ENCODE results near the gene NEBL. TPM values are rescaled to one million over a fixed set of nuclear protein-coding genes. Genes with fewer than 3 reads are reported as not detected.

NEBL gene
- total and polyA plus RNA-seq, 2 experiments from 2014 or later: 2.3 to 11.4 TPM

DNA sequence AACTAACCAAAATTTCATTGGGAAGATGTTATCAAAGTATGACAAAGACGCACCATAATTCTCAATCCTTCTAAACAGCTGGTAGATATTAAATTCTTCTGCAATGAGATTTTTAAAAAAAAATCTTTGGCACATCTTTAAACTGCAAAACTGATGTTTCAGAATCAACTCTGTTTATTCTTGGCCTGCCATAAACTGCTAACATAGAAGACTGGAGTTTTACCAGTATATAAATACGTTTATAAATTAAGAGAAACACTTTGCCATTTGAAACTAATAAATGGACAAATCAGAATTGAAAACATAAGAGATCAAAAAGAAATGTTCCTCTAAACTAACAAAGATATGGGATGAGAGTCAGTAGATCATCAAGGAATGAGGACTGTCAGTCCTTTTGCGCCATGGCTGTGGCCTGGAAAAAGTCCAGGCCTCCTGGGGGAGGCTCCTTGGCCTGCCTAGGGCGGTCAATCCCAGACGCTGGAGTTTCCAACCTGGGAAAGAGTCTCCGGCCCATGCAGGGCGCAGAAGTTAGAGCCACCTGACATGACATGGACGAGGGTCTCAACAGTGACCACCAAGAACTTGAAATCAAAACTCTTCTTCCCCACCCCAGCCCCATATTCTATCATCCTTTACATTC, 34.2 kb upstream of the NEBL start (continued):
- TF ChIP-seq, protein P1, sequence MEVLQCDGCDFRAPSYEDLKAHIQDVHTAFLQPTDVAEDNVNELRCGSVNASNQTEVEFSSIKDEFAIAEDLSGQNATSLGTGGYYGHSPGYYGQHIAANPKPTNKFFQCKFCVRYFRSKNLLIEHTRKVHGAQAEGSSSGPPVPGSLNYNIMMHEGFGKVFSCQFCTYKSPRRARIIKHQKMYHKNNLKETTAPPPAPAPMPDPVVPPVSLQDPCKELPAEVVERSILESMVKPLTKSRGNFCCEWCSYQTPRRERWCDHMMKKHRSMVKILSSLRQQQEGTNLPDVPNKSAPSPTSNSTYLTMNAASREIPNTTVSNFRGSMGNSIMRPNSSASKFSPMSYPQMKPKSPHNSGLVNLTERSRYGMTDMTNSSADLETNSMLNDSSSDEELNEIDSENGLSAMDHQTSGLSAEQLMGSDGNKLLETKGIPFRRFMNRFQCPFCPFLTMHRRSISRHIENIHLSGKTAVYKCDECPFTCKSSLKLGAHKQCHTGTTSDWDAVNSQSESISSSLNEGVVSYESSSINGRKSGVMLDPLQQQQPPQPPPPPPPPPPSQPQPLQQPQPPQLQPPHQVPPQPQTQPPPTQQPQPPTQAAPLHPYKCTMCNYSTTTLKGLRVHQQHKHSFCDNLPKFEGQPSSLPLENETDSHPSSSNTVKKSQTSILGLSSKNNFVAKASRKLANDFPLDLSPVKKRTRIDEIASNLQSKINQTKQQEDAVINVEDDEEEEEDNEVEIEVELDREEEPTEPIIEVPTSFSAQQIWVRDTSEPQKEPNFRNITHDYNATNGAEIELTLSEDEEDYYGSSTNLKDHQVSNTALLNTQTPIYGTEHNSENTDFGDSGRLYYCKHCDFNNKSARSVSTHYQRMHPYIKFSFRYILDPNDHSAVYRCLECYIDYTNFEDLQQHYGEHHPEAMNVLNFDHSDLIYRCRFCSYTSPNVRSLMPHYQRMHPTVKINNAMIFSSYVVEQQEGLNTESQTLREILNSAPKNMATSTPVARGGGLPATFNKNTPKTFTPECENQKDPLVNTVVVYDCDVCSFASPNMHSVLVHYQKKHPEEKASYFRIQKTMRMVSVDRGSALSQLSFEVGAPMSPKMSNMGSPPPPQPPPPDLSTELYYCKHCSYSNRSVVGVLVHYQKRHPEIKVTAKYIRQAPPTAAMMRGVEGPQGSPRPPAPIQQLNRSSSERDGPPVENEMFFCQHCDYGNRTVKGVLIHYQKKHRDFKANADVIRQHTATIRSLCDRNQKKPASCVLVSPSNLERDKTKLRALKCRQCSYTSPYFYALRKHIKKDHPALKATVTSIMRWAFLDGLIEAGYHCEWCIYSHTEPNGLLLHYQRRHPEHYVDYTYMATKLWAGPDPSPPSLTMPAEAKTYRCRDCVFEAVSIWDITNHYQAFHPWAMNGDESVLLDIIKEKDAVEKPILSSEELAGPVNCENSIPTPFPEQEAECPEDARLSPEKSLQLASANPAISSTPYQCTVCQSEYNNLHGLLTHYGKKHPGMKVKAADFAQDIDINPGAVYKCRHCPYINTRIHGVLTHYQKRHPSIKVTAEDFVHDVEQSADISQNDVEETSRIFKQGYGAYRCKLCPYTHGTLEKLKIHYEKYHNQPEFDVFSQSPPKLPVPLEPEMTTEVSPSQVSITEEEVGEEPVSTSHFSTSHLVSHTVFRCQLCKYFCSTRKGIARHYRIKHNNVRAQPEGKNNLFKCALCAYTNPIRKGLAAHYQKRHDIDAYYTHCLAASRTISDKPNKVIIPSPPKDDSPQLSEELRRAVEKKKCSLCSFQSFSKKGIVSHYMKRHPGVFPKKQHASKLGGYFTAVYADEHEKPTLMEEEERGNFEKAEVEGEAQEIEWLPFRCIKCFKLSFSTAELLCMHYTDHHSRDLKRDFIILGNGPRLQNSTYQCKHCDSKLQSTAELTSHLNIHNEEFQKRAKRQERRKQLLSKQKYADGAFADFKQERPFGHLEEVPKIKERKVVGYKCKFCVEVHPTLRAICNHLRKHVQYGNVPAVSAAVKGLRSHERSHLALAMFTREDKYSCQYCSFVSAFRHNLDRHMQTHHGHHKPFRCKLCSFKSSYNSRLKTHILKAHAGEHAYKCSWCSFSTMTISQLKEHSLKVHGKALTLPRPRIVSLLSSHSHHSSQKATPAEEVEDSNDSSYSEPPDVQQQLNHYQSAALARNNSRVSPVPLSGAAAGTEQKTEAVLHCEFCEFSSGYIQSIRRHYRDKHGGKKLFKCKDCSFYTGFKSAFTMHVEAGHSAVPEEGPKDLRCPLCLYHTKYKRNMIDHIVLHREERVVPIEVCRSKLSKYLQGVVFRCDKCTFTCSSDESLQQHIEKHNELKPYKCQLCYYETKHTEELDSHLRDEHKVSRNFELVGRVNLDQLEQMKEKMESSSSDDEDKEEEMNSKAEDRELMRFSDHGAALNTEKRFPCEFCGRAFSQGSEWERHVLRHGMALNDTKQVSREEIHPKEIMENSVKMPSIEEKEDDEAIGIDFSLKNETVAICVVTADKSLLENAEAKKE (CRISPR knock-in tag; IDR thresholded peaks at IDR 0.05): no peak
- TF ChIP-seq, protein P2, sequence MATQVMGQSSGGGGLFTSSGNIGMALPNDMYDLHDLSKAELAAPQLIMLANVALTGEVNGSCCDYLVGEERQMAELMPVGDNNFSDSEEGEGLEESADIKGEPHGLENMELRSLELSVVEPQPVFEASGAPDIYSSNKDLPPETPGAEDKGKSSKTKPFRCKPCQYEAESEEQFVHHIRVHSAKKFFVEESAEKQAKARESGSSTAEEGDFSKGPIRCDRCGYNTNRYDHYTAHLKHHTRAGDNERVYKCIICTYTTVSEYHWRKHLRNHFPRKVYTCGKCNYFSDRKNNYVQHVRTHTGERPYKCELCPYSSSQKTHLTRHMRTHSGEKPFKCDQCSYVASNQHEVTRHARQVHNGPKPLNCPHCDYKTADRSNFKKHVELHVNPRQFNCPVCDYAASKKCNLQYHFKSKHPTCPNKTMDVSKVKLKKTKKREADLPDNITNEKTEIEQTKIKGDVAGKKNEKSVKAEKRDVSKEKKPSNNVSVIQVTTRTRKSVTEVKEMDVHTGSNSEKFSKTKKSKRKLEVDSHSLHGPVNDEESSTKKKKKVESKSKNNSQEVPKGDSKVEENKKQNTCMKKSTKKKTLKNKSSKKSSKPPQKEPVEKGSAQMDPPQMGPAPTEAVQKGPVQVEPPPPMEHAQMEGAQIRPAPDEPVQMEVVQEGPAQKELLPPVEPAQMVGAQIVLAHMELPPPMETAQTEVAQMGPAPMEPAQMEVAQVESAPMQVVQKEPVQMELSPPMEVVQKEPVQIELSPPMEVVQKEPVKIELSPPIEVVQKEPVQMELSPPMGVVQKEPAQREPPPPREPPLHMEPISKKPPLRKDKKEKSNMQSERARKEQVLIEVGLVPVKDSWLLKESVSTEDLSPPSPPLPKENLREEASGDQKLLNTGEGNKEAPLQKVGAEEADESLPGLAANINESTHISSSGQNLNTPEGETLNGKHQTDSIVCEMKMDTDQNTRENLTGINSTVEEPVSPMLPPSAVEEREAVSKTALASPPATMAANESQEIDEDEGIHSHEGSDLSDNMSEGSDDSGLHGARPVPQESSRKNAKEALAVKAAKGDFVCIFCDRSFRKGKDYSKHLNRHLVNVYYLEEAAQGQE (IDR thresholded peaks at IDR 0.05; ENCODE audit: unreplicated experiment): no peak
- TF ChIP-seq CREB1 (CRISPR knock-in tag; IDR thresholded peaks at IDR 0.05; ENCODE audit: low read depth) (no peak), ZNF331 (CRISPR knock-in tag; IDR thresholded peaks at IDR 0.05; ENCODE audit: low read depth) (no peak), JUNB (IDR thresholded peaks at IDR 0.05; ENCODE audit: unreplicated experiment) (no peak), EZH2phosphoT487 (IDR thresholded peaks at IDR 0.05; ENCODE audit: unreplicated experiment) (no peak)

Data from GM23338 (cell line).